Neural progenitor cell (in vitro differentiated cells): Measurements from ENCODE around the gene NKAIN2.

Experiments
- EZH2 ChIP-seq: fragments of 200-600 bp; sonication (generic); IDR thresholded peaks from 2 replicates; pipeline ENCODE4 v1.6.1; 2017; ENCODE audit warnings: antibody characterized with exemption, mild to moderate bottlenecking, moderate library complexity
- TF ChIP-seq, protein P1 (sequence below): fragments of 200-600 bp; sonication (generic); IDR thresholded peaks from 2 replicates; pipeline ENCODE4 v1.5.1; 2017; ENCODE audit warnings: antibody characterized with exemption, mild to moderate bottlenecking

DNA sequence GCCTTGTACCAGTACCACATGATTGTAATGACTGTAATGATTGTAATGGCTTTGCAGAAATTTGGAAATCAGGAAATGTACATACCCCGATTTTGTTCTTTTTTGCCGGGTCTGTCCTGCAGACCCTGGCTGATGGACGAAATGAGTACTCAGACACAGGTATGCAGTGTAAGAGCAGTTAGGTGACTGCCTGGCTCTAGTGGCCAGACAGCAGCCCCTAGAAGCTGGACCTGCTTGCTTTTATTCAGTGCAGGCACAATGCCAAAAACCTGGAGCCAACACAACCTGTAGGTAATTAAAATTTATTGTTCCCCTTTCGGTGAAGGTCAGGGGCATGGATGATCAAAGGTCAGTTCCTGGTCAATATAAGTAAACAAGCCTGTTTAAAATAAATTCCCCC is 346.0 kb downstream of the NKAIN2 start:
- TF ChIP-seq, protein P1, sequence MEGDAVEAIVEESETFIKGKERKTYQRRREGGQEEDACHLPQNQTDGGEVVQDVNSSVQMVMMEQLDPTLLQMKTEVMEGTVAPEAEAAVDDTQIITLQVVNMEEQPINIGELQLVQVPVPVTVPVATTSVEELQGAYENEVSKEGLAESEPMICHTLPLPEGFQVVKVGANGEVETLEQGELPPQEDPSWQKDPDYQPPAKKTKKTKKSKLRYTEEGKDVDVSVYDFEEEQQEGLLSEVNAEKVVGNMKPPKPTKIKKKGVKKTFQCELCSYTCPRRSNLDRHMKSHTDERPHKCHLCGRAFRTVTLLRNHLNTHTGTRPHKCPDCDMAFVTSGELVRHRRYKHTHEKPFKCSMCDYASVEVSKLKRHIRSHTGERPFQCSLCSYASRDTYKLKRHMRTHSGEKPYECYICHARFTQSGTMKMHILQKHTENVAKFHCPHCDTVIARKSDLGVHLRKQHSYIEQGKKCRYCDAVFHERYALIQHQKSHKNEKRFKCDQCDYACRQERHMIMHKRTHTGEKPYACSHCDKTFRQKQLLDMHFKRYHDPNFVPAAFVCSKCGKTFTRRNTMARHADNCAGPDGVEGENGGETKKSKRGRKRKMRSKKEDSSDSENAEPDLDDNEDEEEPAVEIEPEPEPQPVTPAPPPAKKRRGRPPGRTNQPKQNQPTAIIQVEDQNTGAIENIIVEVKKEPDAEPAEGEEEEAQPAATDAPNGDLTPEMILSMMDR = no peak
- no peak for TF ChIP-seq EZH2
